ENCODE data around the gene PLEKHH3.

- TF ChIP-seq RAD21 (IDR thresholded peaks at IDR 0.05; ENCODE audit: low read length), result no peak
- peak; percentile 93 for TF ChIP-seq RFX5 (IDR thresholded peaks at IDR 0.05; ENCODE audit: low read length)
- TF ChIP-seq, protein P1, sequence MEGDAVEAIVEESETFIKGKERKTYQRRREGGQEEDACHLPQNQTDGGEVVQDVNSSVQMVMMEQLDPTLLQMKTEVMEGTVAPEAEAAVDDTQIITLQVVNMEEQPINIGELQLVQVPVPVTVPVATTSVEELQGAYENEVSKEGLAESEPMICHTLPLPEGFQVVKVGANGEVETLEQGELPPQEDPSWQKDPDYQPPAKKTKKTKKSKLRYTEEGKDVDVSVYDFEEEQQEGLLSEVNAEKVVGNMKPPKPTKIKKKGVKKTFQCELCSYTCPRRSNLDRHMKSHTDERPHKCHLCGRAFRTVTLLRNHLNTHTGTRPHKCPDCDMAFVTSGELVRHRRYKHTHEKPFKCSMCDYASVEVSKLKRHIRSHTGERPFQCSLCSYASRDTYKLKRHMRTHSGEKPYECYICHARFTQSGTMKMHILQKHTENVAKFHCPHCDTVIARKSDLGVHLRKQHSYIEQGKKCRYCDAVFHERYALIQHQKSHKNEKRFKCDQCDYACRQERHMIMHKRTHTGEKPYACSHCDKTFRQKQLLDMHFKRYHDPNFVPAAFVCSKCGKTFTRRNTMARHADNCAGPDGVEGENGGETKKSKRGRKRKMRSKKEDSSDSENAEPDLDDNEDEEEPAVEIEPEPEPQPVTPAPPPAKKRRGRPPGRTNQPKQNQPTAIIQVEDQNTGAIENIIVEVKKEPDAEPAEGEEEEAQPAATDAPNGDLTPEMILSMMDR (IDR thresholded peaks at IDR 0.05), result no peak
- no peak for TF ChIP-seq YY1 (IDR thresholded peaks at IDR 0.05; ENCODE audit: low read depth)
- no peak for TF ChIP-seq POLR2AphosphoS5 (IDR thresholded peaks at IDR 0.05; ENCODE audit: low read depth, low read length)
- no peak for TF ChIP-seq MAX (IDR thresholded peaks at IDR 0.05; ENCODE audit: low read depth)
- TF ChIP-seq NFIC (IDR thresholded peaks at IDR 0.05; ENCODE audit: borderline replicate concordance), result 0 out of 2 replicates have a peak, but pooled peaks have one; percentile 28
- TF ChIP-seq TAF1 (IDR thresholded peaks at IDR 0.05; ENCODE audit: borderline replicate concordance, low read depth, low read length), result no peak
- no peak for TF ChIP-seq JUND (IDR thresholded peaks at IDR 0.05)
- TF ChIP-seq GABPA (IDR thresholded peaks at IDR 0.05; ENCODE audit: low read depth), result no peak
These were observed 441 bp upstream of the PLEKHH3 start for GRCh38 chr17:42677012-42677857.
